Measurements from ENCODE around the gene EXOSC5.
"Not testable (repeated sequence)": the region's sequence is repeated elsewhere in the genome, so short reads cannot be mapped to it uniquely, and the experiment has no call there.

The EXOSC5 gene

GRCh38 chr19:41426952-41427646 is 29.9 kb upstream of the EXOSC5 start, which contains the start of gene B3GNT8:
Gene B3GNT8 (minus strand): TSS chr19:41427374. CDS start chr19:41426778, 596 bp downstream.
- peak in 1 of 2 donors; percentile 31 for DNase-seq (ENCODE audit: low read depth in 2 of 2)

- DNase-seq (ENCODE audit: low read depth in 2 of 2) = no peak
These were observed 29.1 kb upstream of the EXOSC5 start for GRCh38 chr19:41426116-41426841.

- no peak for DNase-seq (ENCODE audit: low read depth in 2 of 2)
These were observed 28.3 kb upstream of the EXOSC5 start for GRCh38 chr19:41425174-41426115.

- DNase-seq (ENCODE audit: low read depth in 2 of 2) = no peak
These were observed 27.4 kb upstream of the EXOSC5 start for GRCh38 chr19:41424335-41425173.

GRCh38 chr19:41422955-41423354 is 25.8 kb upstream of the EXOSC5 start:
- no peak for DNase-seq (ENCODE audit: low read depth in 2 of 2)

- DNase-seq (ENCODE audit: low read depth in 2 of 2) = no peak
These were observed 25.3 kb upstream of the EXOSC5 start for GRCh38 chr19:41422456-41422855.

- DNase-seq (ENCODE audit: low read depth in 2 of 2) = no peak
These were observed 24.8 kb upstream of the EXOSC5 start for GRCh38 chr19:41421973-41422372.

GRCh38 chr19:41421314-41421713 is 24.2 kb upstream of the EXOSC5 start:
- DNase-seq (ENCODE audit: low read depth in 2 of 2) = no peak

- DNase-seq (ENCODE audit: low read depth in 2 of 2) = no peak
These were observed 23.1 kb upstream of the EXOSC5 start for GRCh38 chr19:41420101-41420880.

GRCh38 chr19:41416194-41416674 is 19.1 kb upstream of the EXOSC5 start:
- DNase-seq (ENCODE audit: low read depth in 2 of 2) = no peak

- no peak for DNase-seq (ENCODE audit: low read depth in 2 of 2)
These were observed 18.0 kb upstream of the EXOSC5 start for GRCh38 chr19:41415154-41415571.

- no peak for DNase-seq (ENCODE audit: low read depth in 2 of 2)
These were observed 17.3 kb upstream of the EXOSC5 start for GRCh38 chr19:41414461-41414860.

- no peak for DNase-seq (ENCODE audit: low read depth in 2 of 2)
These were observed 16.8 kb upstream of the EXOSC5 start for GRCh38 chr19:41413947-41414346.

GRCh38 chr19:41412953-41413352 is 15.8 kb upstream of the EXOSC5 start:
- DNase-seq (ENCODE audit: low read depth in 2 of 2) = no peak

GRCh38 chr19:41411968-41412265 is 14.8 kb upstream of the EXOSC5 start:
- no peak for DNase-seq (ENCODE audit: low read depth in 2 of 2)

GRCh38 chr19:41411100-41411967 is 14.2 kb upstream of the EXOSC5 start:
- no peak for DNase-seq (ENCODE audit: low read depth in 2 of 2)

GRCh38 chr19:41410336-41411054 is 13.3 kb upstream of the EXOSC5 start:
- no peak for DNase-seq (ENCODE audit: low read depth in 2 of 2)

GRCh38 chr19:41409288-41409687 is 12.1 kb upstream of the EXOSC5 start:
- no peak for DNase-seq (ENCODE audit: low read depth in 2 of 2)

- not testable (repeated sequence) for DNase-seq (ENCODE audit: low read depth in 2 of 2)
These were observed 11.7 kb upstream of the EXOSC5 start for GRCh38 chr19:41408846-41409245.
